ENCODE results near the gene PDE4D. TPM values are rescaled to one million over a fixed set of nuclear protein-coding genes. Genes with fewer than 3 reads are reported as not detected.

The PDE4D gene
- total RNA-seq, 2 experiments from 2014 or later = 164 to 175 TPM

- ChIA-PET POLR2A (no interaction called here), CTCF (no interaction called here)
- no peak for TF ChIP-seq CTCF (IDR thresholded peaks at IDR 0.05)
- Histone ChIP-seq H3K27ac (ENCODE audit: low read depth in 1 of 2, low read length in 2 of 2) (no peak overlapping the region), H3K9me3 (ENCODE audit: control insufficient read depth in 1 of 2, insufficient read depth in 1 of 2, low read length in 2 of 2) (no peaks in the 10 kb centered on the region), H3K4me1 (ENCODE audit: insufficient read depth, low read length) (no peaks in the 10 kb centered on the region), H3K36me3 (ENCODE audit: insufficient read depth, low read length) (no peaks in the 10 kb centered on the region), H3K27me3 (ENCODE audit: control insufficient read depth in 1 of 2, insufficient read depth in 2 of 2, low read length in 2 of 2) (no peaks in the 10 kb centered on the region), H3K4me3 (ENCODE audit: low read length) (no peak overlapping the region)
- Mint-ChIP-seq H3K36me3 (ENCODE audit: low read depth) (no peaks in the 10 kb centered on the region), H3K27ac (no peak overlapping the region), H3K4me1 (ENCODE audit: low read depth) (no peaks in the 10 kb centered on the region), H3K27me3 (peaks cover 4% of the 10 kb centered on the region), H3K9me3 (no peaks in the 10 kb centered on the region), H3K4me3 (no peak overlapping the region)
- DNase-seq (no peak), ATAC-seq (ENCODE audit: poor library complexity) (no peak)
- intact Hi-C loops (cut with DNase I, micrococcal nuclease) = no loop called here
These were observed 419.2 kb downstream of the PDE4D start for GRCh38 chr5:59474324-59474723.

GRCh38 chr5:59473611-59474010, 419.9 kb downstream of the PDE4D start:
- Mint-ChIP-seq H3K36me3 (ENCODE audit: low read depth) (no peaks in the 10 kb centered on the region), H3K27ac (no peak overlapping the region), H3K4me3 (no peak overlapping the region), H3K4me1 (ENCODE audit: low read depth) (no peaks in the 10 kb centered on the region), H3K27me3 (peaks cover 4% of the 10 kb centered on the region), H3K9me3 (no peaks in the 10 kb centered on the region)
- intact Hi-C loops (cut with DNase I, micrococcal nuclease) = no loop called here
- Histone ChIP-seq H3K27ac (ENCODE audit: low read depth in 1 of 2, low read length in 2 of 2) (no peak overlapping the region), H3K36me3 (ENCODE audit: insufficient read depth, low read length) (no peaks in the 10 kb centered on the region), H3K4me3 (ENCODE audit: low read length) (no peak overlapping the region), H3K9me3 (ENCODE audit: control insufficient read depth in 1 of 2, insufficient read depth in 1 of 2, low read length in 2 of 2) (no peaks in the 10 kb centered on the region), H3K27me3 (ENCODE audit: control insufficient read depth in 1 of 2, insufficient read depth in 2 of 2, low read length in 2 of 2) (no peaks in the 10 kb centered on the region), H3K4me1 (ENCODE audit: insufficient read depth, low read length) (no peaks in the 10 kb centered on the region)
- DNase-seq (no peak), ATAC-seq (ENCODE audit: poor library complexity) (no peak)
- ChIA-PET CTCF (no interaction called here), POLR2A (no interaction called here)
- TF ChIP-seq CTCF (IDR thresholded peaks at IDR 0.05) = no peak

- Histone ChIP-seq H3K27ac (ENCODE audit: low read depth in 1 of 2, low read length in 2 of 2) (no peak overlapping the region), H3K27me3 (ENCODE audit: control insufficient read depth in 1 of 2, insufficient read depth in 2 of 2, low read length in 2 of 2) (no peaks in the 10 kb centered on the region), H3K36me3 (ENCODE audit: insufficient read depth, low read length) (no peaks in the 10 kb centered on the region), H3K4me1 (ENCODE audit: insufficient read depth, low read length) (no peaks in the 10 kb centered on the region), H3K4me3 (ENCODE audit: low read length) (no peak overlapping the region), H3K9me3 (ENCODE audit: control insufficient read depth in 1 of 2, insufficient read depth in 1 of 2, low read length in 2 of 2) (no peaks in the 10 kb centered on the region)
- DNase-seq (no peak), ATAC-seq (ENCODE audit: poor library complexity) (no peak)
- intact Hi-C loops (cut with DNase I, micrococcal nuclease) = no loop called here
- Mint-ChIP-seq H3K36me3 (ENCODE audit: low read depth) (no peaks in the 10 kb centered on the region), H3K4me1 (ENCODE audit: low read depth) (no peaks in the 10 kb centered on the region), H3K4me3 (no peak overlapping the region), H3K9me3 (no peaks in the 10 kb centered on the region), H3K27me3 (no peaks in the 10 kb centered on the region), H3K27ac (no peak overlapping the region)
- POLR2A ChIA-PET = no interaction called here
- TF ChIP-seq CTCF (IDR thresholded peaks at IDR 0.05) = no peak
- CTCF ChIA-PET = no interaction called here
These were observed 422.1 kb downstream of the PDE4D start for GRCh38 chr5:59471463-59471862.
